ENCODE data around the gene NFKBIZ.

NFKBIZ gene

GRCh38 chr3:101825904-101826445 is 23.3 kb upstream of the NFKBIZ start:
- no peak for DNase-seq (ENCODE audit: low read depth in 2 of 2)

- DNase-seq (ENCODE audit: low read depth in 2 of 2) = peak; percentile 39 to 64
Observed at GRCh38 chr3:101827211-101828174, 21.8 kb upstream of the NFKBIZ start.

- DNase-seq (ENCODE audit: low read depth in 2 of 2) = no peak
Observed at GRCh38 chr3:101828276-101828675, 21.0 kb upstream of the NFKBIZ start.

DNA sequence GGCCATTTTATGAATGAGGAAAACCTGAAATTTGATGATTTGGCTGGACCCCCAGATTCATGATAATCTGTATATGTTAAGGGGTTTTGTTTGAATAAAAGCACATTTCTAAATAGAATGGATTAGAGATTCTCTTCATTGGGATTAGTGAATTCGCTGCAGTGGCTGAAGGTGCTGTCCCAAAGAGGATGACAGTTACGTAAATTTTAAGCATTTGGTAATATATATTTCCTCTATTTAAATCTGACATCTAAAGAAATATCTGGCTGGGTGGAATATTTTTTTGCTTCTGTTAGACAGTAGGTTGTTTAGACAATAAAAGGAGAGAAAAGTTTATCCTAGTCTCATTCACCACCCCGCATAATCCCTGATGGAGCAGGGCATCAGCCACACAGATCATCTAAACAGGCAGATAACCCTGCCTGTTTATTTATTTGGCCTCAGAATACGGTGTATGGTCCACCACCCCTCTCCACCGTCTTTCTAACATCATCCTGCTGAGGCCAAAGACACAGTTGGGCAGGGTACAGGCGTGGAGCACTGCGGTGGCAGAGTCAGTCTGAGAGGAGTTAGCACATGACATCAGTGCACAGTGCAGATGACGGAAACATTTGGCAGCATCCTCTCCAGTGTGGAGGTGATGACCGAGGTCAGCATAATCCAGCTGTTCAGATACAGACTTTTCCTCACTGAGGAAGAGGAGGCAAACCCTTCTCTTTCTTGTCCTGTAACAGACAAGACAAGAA is 20.4 kb upstream of the NFKBIZ start:
- no peak for DNase-seq (ENCODE audit: low read depth in 2 of 2)

DNA sequence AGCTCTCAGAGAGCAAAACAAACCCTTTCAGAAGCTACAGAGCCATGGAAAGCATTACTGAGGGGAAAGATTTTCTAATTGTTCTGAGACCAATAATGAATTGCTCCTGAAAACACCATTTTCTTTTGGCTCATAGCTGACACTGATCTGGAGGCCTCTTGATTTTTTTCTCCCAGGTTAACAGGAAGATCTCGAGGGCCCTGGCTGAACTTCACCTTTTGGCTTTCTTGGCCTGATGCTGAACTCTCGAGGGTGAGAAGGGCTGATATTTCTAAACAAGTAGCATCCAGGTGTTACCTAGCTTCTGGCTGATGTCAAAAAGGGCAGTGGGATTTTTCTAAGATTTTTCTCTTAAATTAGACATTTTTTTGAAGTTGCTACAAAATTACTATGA is 19.9 kb upstream of the NFKBIZ start:
- no peak for DNase-seq (ENCODE audit: low read depth in 2 of 2)

DNA sequence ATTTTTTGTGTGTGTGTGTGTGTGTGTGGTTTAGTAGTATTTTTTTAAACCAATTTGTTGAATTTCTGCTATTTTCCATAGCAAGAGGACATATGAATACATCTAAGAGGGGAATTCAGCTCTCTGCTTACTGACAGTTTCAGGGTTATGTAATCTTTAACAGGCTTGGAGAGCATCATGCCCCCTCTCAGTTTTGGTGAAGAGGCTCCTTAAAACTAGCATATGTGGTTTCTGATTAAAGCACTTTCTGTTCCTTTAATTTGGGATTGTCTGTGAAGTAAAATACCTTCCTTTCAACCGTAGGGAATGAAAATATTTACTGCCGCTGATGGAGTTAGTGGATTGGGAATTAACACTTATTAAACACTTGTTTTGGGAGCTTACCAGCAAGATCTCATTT is 19.4 kb upstream of the NFKBIZ start:
- DNase-seq (ENCODE audit: low read depth in 2 of 2) = no peak

DNA sequence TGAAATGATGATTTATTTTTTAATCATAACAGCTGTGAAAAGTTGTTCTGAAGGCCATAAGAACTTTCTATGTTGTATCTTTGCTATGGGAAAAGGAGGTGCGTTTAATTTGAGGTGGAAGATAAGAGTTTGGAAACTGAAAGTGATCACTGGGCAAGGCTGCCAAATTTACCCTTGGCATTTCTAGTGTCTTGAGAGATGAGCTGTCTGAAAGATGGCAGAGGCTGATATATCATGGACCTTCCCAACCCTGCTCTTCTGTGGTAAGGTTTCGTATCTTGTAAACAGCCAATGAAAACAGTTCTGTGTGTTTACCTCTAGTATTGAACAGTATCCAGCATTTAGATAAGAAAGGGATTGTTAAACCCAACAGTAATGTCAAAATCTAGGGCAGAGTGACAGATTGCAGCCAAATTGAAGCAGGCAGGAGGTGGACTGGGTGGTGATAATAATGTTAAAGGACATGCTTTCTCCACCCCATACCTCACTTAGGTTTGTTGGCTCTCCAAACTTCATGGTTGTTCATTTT is 15.8 kb upstream of the NFKBIZ start:
- DNase-seq (ENCODE audit: low read depth in 2 of 2) = no peak

- DNase-seq (ENCODE audit: low read depth in 2 of 2) = no peak
Observed at GRCh38 chr3:101835676-101836075, 13.6 kb upstream of the NFKBIZ start.

- no peak for DNase-seq (ENCODE audit: low read depth in 2 of 2)
Observed at GRCh38 chr3:101836160-101836559, 13.2 kb upstream of the NFKBIZ start.

- no peak for DNase-seq (ENCODE audit: low read depth in 2 of 2)
Observed at GRCh38 chr3:101836652-101837598, 12.4 kb upstream of the NFKBIZ start.

GRCh38 chr3:101838691-101839090 is 10.6 kb upstream of the NFKBIZ start:
- no peak for DNase-seq (ENCODE audit: low read depth in 2 of 2)

DNA sequence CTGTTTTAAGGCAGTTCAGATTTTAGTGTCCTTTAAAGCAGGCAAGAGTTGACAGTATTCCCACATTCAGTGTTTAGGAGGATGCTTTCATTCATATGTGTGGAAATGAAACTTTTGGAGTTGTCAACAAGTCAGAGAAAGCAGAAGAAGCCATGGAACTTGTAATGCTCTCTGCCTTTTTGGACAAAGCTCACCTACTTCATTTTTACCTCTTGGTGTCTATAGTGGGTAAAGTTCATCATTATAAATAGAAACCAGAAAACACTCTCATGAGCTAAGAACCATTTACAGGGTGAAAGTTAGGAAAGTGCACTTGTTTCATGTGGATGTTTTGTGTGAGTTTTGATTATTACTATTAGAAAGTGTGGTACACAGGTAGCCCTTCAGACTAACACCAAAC is 9.2 kb upstream of the NFKBIZ start:
- DNase-seq (ENCODE audit: low read depth in 2 of 2) = no peak

- no peak for DNase-seq (ENCODE audit: low read depth in 2 of 2)
Observed at GRCh38 chr3:101842245-101842934, 6.9 kb upstream of the NFKBIZ start.

DNA sequence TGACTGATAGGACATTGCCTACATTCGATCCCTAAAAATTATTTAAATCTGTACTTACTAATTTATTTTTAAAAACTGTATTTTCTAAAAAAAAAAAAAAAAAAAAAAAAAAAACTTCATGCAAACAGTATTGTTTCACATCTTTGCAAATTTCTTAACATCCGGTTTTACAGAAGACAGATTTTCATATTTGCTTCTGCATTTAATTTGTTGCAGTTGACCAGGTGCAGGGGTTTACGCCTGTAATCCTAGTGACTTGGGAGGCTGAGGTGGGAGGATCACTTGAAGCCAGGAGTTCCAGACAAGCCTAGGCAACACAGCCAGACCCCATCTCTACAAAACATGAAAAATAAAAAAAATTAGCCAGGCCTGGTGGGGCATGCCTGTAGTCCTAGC is 6.4 kb upstream of the NFKBIZ start:
- no peak for DNase-seq (ENCODE audit: low read depth in 2 of 2)

DNA sequence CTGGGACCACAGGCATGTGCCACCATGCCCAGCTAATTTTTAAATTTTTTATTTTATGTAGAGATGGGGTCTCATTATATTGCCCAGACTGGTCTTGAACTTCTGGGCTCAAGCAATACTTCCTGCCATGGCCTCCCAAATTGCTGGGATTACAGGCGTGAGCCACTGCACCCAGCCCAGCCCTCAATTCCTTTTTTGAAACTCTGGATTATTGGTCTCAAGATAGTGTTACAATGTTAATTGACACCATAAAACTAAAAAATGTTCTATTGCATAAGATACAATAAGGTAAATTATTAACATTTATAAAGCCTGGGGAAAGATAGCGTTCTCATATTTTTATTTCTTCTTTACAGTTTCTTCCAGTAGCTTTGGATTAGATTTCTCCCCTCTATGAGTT is 3.9 kb upstream of the NFKBIZ start:
- no peak for DNase-seq (ENCODE audit: low read depth in 2 of 2)

DNA sequence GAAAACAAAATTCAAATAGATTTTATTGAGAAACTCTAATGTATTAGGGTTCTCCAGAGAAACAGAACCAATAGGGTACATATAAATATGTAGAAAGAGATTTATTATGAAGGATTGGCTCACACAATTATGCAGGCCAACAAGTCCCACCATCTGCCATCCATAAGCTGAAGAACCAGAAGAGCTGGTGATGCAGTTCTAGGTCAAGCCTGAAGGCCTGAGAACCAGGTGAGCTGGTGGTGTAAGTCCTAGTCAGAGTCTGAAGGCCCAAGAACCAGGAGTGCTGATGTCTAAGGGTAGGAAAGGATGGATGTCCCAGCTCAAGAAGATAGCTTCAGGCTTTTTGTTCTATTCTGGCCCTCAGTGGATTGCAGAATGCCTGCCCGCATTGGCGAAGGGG is 2.6 kb upstream of the NFKBIZ start:
- DNase-seq (ENCODE audit: low read depth in 2 of 2) = no peak

DNA sequence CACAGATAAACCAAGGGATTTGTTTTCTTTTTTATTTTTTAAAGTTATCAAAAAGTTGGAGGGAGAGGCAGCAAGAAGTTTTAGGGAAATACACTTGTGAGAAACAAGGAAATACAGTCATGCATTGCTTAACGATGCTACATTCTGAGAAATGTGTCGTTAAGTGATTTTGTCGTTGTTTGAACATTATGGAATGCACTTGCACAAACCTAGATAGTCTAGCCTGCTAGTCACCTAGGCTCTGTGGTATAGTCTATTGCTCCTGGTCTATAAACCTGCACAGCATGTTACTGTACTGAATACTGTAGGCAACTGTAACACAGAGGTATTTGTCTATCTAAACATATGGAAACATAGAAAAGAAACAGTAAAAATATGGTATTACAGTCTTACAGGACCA is 2.0 kb upstream of the NFKBIZ start:
- no peak for DNase-seq (ENCODE audit: low read depth in 2 of 2)

DNA sequence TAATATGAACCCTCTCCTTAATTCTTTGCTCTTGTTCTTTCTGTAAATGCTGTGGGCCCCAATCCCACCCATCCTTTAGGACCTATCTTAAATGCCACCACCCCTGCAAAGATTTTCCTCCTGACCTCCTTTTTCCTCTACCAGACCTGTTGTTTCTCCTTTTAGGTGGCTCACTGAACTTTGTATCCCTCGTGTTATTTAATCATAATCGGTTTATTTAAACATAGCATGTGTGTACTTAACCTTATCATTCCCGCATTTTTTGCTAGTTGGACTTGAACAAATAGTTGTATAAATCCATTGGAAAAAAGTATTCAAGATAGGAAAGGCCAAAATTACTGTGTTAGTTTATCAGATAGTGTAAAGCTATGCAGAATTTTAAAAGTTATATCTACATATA is 988 bp upstream of the NFKBIZ start:
- no peak for DNase-seq (ENCODE audit: low read depth in 2 of 2)

GRCh38 chr3:101849714-101850245 is 466 bp downstream of the NFKBIZ start:
- DNase-seq (ENCODE audit: low read depth in 2 of 2) = peak; percentile 9 to 20

- no peak for DNase-seq (ENCODE audit: low read depth in 2 of 2)
Observed at GRCh38 chr3:101850246-101851051, 1.1 kb downstream of the NFKBIZ start.

All from stimulated activated CD4-positive, alpha-beta T cell treated with anti-CD3 and anti-CD28 coated beads, Interleukin-1b, Interleukin-23, amount 100 ng/mL, for 1 hour (primary cell).